HG03097 (cell line): ENCODE measurements around the gene COL25A1.

Experiments used
- ATAC-seq: cut with Tn5 transposase; IDR thresholded peaks from one replicate; pipeline ENCODE4 v1.9.1; 2021; ENCODE audit not compliant: unreplicated experiment, low FRiP score

Gene COL25A1

GRCh38 chr4:108980455-108981239, 321.8 kb downstream of the COL25A1 start:
- no peak for ATAC-seq

DNA sequence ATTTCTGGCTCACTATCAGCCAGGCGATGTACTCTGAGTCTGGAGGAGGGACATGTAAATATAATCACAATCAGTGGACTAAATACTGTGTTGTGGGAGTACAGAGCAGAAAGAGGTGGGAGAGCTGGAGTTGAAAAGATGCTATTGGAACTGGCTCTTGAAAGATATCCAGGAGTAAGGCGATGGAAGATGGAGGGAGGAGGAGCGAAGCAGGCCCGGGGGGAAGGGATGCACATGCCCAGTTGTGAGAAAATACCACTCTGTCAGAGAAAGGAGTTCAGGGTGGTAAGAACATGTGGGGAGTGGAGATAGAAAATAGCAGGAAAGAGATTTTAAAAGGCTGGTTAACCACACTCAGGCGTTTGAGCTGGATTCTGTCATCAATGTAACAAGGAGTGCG, 322.7 kb downstream of the COL25A1 start:
- no peak for ATAC-seq

DNA sequence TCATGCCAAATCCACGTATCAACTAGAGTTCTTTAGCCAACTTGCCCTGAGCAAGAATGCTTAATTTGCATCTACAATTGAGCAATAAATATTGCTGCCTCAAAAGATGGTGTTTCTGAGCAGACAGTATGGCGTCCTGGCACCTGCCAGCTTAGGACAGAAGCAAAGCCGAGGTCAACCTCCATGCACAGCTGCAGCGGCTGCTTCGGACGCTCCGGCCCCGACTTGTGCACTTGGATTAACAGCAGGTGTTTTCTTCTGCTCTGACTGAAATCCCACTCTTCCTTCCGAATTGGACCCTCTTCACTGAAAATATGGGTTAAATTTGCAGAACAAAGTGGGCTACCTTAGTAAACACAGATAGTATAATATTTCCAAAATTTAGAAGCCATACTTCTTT, 324.4 kb downstream of the COL25A1 start:
- no peak for ATAC-seq

DNA sequence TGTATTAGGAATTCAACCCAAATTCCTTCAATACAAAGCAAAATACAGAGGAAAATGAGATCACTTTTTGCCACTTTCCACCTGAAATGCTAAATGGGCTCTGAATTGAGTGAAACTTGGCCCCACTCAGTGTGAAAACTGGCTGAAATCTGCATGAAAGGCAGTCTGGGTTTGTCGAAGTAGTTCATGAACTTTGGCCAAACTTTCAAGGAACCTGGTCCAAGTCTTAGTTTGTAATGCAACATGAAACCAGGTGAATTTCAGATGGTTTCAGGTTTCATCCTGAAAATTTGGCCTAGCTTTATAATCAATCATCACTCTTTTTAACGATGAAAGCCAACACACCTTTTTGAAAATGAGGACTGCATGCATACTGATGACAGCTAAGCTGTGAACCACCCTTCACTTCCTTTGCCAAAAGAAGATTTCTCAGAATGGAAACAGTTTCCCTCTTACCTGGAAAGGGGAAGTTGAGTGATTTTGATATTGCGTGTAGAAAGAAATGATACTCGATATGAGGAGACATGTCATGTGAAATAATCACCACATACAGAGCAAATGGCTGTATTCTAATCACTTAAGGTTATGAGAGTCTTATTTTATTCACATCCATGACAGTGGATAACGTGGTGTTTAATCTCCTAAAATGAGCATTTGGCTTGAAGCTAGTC, 329.7 kb downstream of the COL25A1 start:
- ATAC-seq: no peak

- no peak for ATAC-seq
Measured at GRCh38 chr4:108971473-108971872, 331.0 kb downstream of the COL25A1 start.

DNA sequence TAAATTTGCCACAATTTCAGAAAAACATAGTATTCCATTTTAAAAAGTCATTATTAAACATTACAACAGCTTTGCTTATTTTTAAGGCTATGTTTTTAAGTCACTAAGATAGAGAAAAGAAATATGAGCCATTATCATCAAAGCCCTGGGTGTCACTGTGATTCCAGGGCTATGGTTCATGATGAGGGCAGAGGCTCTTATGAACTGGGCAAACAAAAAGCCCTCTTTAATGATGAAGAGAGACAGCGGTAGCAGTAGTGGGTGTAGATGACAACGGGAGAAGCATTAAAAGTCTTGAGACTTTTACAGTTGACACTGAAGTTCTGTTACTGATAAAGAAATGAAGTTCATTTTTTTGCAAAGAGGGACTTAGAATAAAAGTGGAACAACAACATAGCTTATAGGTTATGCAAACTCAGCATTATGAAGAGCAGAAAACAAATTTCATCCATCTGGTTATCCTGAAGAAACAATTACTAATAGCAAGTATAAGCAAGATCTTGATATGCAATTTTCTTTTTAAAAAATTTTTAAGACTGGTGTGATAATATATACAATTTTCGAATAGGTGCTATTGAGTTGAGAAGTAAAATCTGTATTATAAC, 336.9 kb downstream of the COL25A1 start:
- no peak for ATAC-seq

DNA sequence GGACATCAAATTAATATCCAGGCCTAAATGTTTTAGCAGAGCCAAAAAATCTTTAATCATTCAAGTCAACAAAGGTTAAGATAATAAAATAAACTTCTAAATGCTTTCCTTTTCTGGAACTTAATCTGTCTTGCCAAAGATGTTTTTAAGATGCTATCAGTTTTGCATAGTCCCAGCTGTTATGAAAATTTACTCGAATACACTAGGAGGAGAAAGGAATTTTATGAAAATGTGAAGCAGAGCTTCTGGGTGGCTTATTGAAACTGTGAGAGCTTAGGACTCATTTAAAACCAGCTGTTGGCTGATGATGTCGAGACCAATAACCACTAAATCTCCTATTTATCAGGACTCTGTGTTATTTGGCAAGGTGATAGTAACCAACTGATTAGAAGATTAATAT, 337.4 kb downstream of the COL25A1 start:
- no peak for ATAC-seq

DNA sequence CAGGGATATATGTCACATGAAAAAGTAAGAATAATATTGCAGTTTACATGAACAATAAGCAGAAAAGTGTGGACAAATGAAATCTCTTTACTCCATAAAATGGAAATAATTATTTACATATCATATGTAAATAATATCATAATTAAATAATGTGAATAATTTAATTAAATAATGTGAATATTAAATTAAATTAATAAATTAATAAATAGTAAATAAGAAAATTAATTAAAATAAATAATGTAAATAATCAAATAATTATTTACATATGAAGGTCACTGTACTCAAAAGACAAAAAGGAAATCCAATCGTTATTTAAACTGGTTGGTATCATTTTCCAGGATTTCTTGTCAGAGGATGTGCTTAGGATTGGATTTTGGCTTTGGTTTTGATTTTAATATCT, 338.5 kb downstream of the COL25A1 start:
- ATAC-seq: no peak

DNA sequence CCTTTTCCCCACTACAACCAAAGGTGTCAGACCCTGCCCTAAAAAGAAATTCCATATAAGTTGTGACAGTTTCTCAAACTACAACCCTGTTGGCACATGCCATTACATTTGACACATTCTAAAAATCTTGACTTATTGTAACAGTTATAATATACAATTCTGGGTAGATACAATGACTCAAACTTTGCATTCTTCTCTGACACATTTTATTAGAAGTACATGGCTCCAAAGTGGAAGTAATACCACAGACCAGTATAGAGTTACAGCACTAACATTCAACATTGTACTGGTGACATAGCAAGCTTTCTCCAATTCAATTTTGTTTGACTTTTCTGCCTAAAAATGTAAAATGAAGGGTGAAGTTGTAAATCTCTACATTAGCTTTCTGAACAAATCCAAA, 343.0 kb downstream of the COL25A1 start:
- no peak for ATAC-seq

DNA sequence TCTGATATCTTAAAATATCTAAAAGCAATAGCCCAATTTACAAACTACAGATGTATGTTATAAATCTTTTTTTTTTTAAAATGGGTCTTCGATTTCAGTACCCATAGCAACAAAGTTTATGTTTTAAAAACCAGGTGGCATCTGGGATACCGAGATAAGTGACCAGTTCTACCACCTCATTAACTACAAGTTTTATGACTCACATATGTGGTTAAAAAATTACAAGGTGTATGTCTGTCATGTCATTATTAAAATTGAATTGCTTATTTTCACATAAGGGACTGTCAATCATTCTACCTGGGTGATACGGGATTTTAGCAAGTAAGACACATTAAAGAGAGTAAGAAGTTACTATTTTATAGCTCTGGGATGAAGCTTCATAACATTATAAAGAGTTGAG, 347.6 kb downstream of the COL25A1 start:
- no peak for ATAC-seq

GRCh38 chr4:108953941-108954340, 348.5 kb downstream of the COL25A1 start:
- ATAC-seq: no peak

- no peak for ATAC-seq
Measured at GRCh38 chr4:108950158-108950915, 352.1 kb downstream of the COL25A1 start.

GRCh38 chr4:108947526-108947925, 354.9 kb downstream of the COL25A1 start:
- ATAC-seq: no peak

DNA sequence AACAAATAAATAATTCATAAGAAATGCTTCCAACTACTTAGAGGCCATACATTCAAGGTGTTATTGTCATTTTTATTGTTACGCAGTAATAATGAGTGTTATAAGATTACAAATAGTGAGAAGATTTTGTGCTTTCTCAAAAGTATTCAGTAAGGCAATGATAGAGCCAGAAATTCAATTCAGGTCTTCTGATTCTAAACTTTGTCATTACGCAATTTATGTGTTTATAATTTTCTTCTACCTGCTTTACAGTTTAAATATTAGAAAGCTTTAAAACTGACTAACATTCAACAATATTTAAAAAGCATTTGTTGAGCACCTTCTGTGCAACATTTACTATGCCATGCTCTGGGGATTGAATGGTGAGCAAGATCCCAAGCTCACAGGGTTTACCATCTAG, 356.2 kb downstream of the COL25A1 start:
- ATAC-seq: no peak

GRCh38 chr4:108943976-108944591, 358.4 kb downstream of the COL25A1 start:
- no peak for ATAC-seq

GRCh38 chr4:108943371-108943770, 359.1 kb downstream of the COL25A1 start:
- ATAC-seq: no peak

DNA sequence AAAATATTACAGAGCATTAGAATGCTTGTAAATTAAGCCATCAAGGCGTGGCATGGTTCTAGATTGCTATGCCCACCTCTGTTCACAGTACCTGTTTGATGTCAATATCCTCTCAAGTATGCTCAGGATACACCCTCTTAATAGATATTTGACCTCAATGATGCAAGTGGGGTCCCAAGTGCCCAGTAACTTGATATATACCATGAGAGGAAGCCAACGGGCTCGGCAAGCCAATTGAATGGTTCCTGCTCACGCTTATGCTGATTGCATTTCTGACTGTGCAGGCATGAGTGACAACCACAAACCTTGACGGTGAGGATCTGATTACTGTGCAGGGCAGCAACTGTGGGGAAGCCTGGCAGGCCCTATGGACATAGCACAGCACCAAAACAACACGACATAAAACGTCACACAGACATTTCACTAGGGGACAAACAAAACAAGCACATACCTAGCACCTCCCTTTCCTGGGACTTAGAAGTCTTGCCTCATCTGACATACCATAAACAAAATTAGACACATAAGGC, 360.5 kb downstream of the COL25A1 start:
- ATAC-seq: no peak

DNA sequence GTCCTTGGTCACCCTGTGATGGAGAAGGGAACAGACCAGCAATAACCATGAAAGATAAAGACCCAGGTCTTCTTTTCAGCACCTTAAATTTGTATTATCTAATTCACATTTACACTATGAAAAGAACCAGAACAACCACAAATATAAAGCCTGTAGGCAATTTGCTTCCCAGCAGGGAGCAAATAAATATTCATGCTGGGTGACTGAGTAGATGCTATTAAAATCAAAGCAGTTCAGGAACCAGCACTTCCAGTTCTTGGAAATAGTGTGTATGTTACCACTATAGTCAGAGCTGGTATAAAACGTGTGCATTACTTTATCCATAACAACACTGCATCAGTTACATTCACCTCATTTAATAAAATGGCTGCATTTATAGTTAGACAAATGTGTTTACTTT, 361.8 kb downstream of the COL25A1 start:
- no peak for ATAC-seq

DNA sequence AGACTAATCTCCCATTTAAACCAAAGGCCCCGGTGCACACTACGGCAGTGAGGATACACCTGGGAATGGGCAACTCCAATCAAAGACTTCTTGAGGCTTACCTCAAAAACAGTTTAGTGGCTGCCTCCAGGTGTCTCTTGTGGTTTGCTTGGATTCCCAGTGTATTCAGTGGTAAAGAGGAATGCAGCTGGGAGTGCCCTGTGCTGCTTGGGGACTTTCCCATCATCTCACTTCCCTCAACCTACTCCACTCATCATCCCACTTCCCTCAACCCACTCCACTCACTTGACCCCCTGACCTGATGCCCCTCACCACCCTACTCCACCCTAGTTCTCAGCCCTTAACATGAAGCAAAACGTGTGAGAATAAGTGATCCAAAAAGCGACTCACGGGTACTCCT, 362.3 kb downstream of the COL25A1 start:
- ATAC-seq: no peak

GRCh38 chr4:108937066-108937465, 365.4 kb downstream of the COL25A1 start:
- ATAC-seq: no peak
